GM12878 (cell line): ENCODE measurements around the gene HES7. TPM values are rescaled to one million over a fixed set of nuclear protein-coding genes. Genes with fewer than 3 reads are reported as not detected.

ENCODE experiments used
- ATF3 ChIP-seq: IDR thresholded peaks from 2 replicates; pipeline ENCODE4 v1.6.1; 2011; ENCODE audit warnings: low read depth, mild to moderate bottlenecking, low read length, moderate library complexity, borderline replicate concordance; ENCODE audit errors: extremely low read depth
- CREM ChIP-seq: IDR thresholded peaks from 2 replicates; pipeline ENCODE4 v1.6.1; 2014; ENCODE audit warnings: antibody characterized with exemption, low read depth
- CUX1 ChIP-seq: IDR thresholded peaks from 2 replicates; pipeline ENCODE4 v1.6.1; 2012; ENCODE audit warnings: improper control_type of control experiment, low read depth, low read length; ENCODE audit not compliant: insufficient replicate concordance
- EGR1 ChIP-seq, 2 experiments: IDR thresholded peaks; 1 replicate in 1 of 2; 2 replicates in 1 of 2; pipeline ENCODE4 v1.6.1; 2011 to 2012; ENCODE audit warnings: low read depth in 2 of 2, low read length in 2 of 2, borderline replicate concordance in 1 of 2, mild to moderate bottlenecking in 1 of 2, moderate library complexity in 1 of 2
- FOXM1 ChIP-seq: IDR thresholded peaks from 2 replicates; pipeline ENCODE4 v1.6.1; 2012; ENCODE audit warnings: low read depth, mild to moderate bottlenecking, inconsistent platforms, low read length, moderate library complexity
- GABPA ChIP-seq: IDR thresholded peaks from 2 replicates; pipeline ENCODE4 v1.6.1; 2014; ENCODE audit warnings: antibody characterized with exemption, low read depth, mild to moderate bottlenecking, inconsistent platforms
- HSF1 ChIP-seq: fragments of 150-350 bp; IDR thresholded peaks from 2 replicates; pipeline ENCODE4 v1.6.1; 2014; ENCODE audit warnings: mild to moderate bottlenecking, low read depth, low read length
- KAT2A ChIP-seq: conservative IDR thresholded peaks from 2 replicates; pipeline ENCODE4 v1.6.1; 2011; ENCODE audit warnings: low read depth, low read length; ENCODE audit not compliant: control insufficient read depth
- KDM1A ChIP-seq: fragments of 200-600 bp; sonication (generic); IDR thresholded peaks from 2 replicates; pipeline ENCODE4 v1.6.1; 2016; ENCODE audit warnings: borderline replicate concordance
- MLLT1 ChIP-seq: fragments of 450-650 bp; IDR thresholded peaks from 2 replicates; pipeline ENCODE4 v1.6.1; 2016; ENCODE audit warnings: mild to moderate bottlenecking
- MTA2 ChIP-seq: fragments of 450-650 bp; IDR thresholded peaks from 2 replicates; pipeline ENCODE4 v1.6.1; 2016; ENCODE audit warnings: low read depth, mild to moderate bottlenecking, moderate library complexity
- NR2C1 ChIP-seq: fragments of 450-650 bp; IDR thresholded peaks from 2 replicates; pipeline ENCODE4 v1.6.1; 2017; ENCODE audit warnings: antibody characterized with exemption, mild to moderate bottlenecking, moderate library complexity
- PBX3 ChIP-seq: IDR thresholded peaks from 2 replicates; pipeline ENCODE4 v1.6.1; 2011; ENCODE audit warnings: mild to moderate bottlenecking, low read depth, low read length, moderate library complexity; ENCODE audit not compliant: insufficient replicate concordance
- POLR2AphosphoS2 ChIP-seq: IDR thresholded peaks from 2 replicates; pipeline ENCODE4 v1.6.1; 2011; ENCODE audit warnings: low read depth, mild to moderate bottlenecking, low read length, improper control_type of control experiment, moderate library complexity
- STAT1 ChIP-seq: fragments of 450-650 bp; conservative IDR thresholded peaks from 2 replicates; pipeline ENCODE4 v1.6.1; 2014; ENCODE audit warnings: antibody characterized with exemption, mild to moderate bottlenecking
- TARDBP ChIP-seq: IDR thresholded peaks from 2 replicates; pipeline ENCODE4 v1.6.1; 2016; ENCODE audit warnings: borderline replicate concordance
- ZNF687 ChIP-seq: fragments of 450-650 bp; IDR thresholded peaks from 2 replicates; pipeline ENCODE4 v1.6.1; 2017; ENCODE audit warnings: mild to moderate bottlenecking, moderate library complexity
- polyA plus RNA-seq, 11 experiments: library from polyadenylated mRNA; depleted of rRNA in 4 of 11; unstranded in 6 of 11; stranded (reverse) in 5 of 11; fragments of >200 nt; fragmentation: Nextera tagmentation in 4 of 11; fragmentation: Illumina TruSeq in 1 of 11; extraction: Ambion mirVana in 4 of 11; extraction: Trizol in 1 of 11; gene quantifications; 1 replicate in 1 of 11; 2 replicates in 10 of 11; pipeline versions ENCODE4 v1.2.1 to v1.2.3, GENCODE V29; 2011 to 2016; ENCODE audit warnings: inconsistent platforms in 2 of 11, missing spikeins in 2 of 11, low read depth in 1 of 11
- total RNA-seq, 4 experiments: library from RNA; depleted of rRNA in 3 of 4; stranded (reverse); fragments of >200 nt in 3 of 4; fragmentation: Illumina TruSeq in 1 of 4; extraction: Trizol in 1 of 4; gene quantifications; 2 replicates each; pipeline versions ENCODE4 v1.2.1 to v1.2.3, GENCODE V29; 2013 to 2021

HES7 gene
- total and polyA plus RNA-seq, 10 of the 15 experiments (the other 5 are each of a cell fraction or from before 2014, with no cell fraction given): 0.07 to 1.3 (median 0.63) TPM; not detected in 4

- no peak for TF ChIP-seq CUX1
- no peak for TF ChIP-seq HSF1
- no peak for TF ChIP-seq NR2C1
- TF ChIP-seq GABPA: no peak
- TF ChIP-seq FOXM1: no peak
- peak; percentile 41; the same call in 1 of the 2 replicates for TF ChIP-seq MLLT1
- TF ChIP-seq CREM: no peak
- no peak for TF ChIP-seq ATF3
- TF ChIP-seq STAT1: no peak
- no peak for TF ChIP-seq PBX3
- no peak for TF ChIP-seq TARDBP
- TF ChIP-seq KDM1A: no peak
- TF ChIP-seq POLR2AphosphoS2: no peak
- no peak for TF ChIP-seq EGR1 (IDR thresholded peaks at IDR 0.05; ENCODE audit: borderline replicate concordance in 1 of 2, low read depth in 2 of 2, low read length in 2 of 2)
- TF ChIP-seq KAT2A: no peak
- TF ChIP-seq MTA2: peak; percentile 78
- no peak for TF ChIP-seq ZNF687
Measured at GRCh38 chr17:8138374-8138671, 14.4 kb upstream of the HES7 start (continued).
